ENCODE results near the gene ABCD3. TPM values are rescaled to one million over a fixed set of nuclear protein-coding genes. Genes with fewer than 3 reads are reported as not detected.
"Not testable (repeated sequence)": the region's sequence is repeated elsewhere in the genome, so short reads cannot be mapped to it uniquely, and the experiment has no call there.

The ABCD3 gene
- total and polyA plus RNA-seq, 2 of the 8 experiments (the other 6 are each of a cell fraction or from before 2014, with no cell fraction given) = 6.6 to 29.4 TPM

DNA sequence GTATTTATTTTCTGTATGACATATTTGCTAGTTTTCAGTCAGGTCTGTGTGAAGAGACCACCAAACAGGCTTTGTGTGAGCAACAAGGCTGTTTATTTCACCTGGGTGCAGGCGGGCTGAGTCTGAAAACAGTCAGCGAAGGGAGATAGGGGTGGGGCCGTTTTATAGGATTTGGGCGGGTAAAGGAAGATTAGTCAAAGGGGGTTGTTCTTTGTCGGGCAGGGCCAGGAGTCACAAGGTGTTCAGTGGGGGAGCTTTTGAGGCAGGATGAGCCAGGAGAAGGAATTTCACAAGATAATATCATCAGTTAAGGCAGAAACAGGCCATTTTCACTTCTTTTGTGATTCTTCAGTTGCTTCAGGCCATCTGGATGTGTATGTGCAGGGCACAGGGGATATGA, 148.2 kb downstream of the ABCD3 start:
- not testable (repeated sequence) for FAIRE-seq; H2BK5ac ChIP-seq (ENCODE audit: low read depth, low read length)
- 68% methylated on average over 5 of the region's 5 CpGs; no CpG with 5 or more reads in 1 of the 2 experiments for WGBS, 2 experiments (ENCODE audit: extremely low coverage in 1 of 2, insufficient coverage in 1 of 2, insufficient read length in 1 of 2, insufficient replicate concordance in 2 of 2, low coverage in 1 of 2, low lambda C conversion rate in 2 of 2, missing lambda C conversion rate in 1 of 2)

More for the DNA sequence above, 148.2 kb downstream of the ABCD3 start:
- H3K79me1 ChIP-seq (ENCODE audit: low read depth, low read length); H2BK15ac ChIP-seq (ENCODE audit: low read length); H3K36me3 ChIP-seq (ENCODE audit: control insufficient read depth in 2 of 4, insufficient read depth in 4 of 4, low read length in 3 of 4); H3K9me3 ChIP-seq (ENCODE audit: insufficient read depth in 2 of 2, low read depth in 1 of 2, low read length in 1 of 2); H4K91ac ChIP-seq (replicated peaks; ENCODE audit: insufficient read length, low read length); H3K56ac ChIP-seq (replicated peaks; ENCODE audit: insufficient read length, low read depth, low read length); POLR2A ChIA-PET (ENCODE audit: partially characterized antibody); H2BK20ac ChIP-seq (ENCODE audit: low read length); H2AK5ac ChIP-seq (ENCODE audit: low read depth, low read length); H4K20me1 ChIP-seq (replicated peaks in 1 of 2; ENCODE audit: control insufficient read depth in 1 of 2, insufficient read depth in 2 of 2, low read length in 2 of 2); H4K8ac ChIP-seq (ENCODE audit: extremely low read depth, insufficient read depth, low read length); H2BK120ac ChIP-seq (replicated peaks; ENCODE audit: low read depth, low read length); H2BK12ac ChIP-seq (ENCODE audit: low read depth, low read length); H3K23me2 ChIP-seq (ENCODE audit: low read depth, low read length); H3K9ac ChIP-seq (replicated peaks in 1 of 4; ENCODE audit: extremely low read depth in 1 of 4, low read depth in 3 of 4, low read length in 3 of 4); H3K14ac ChIP-seq (ENCODE audit: insufficient read length); H3K4me2 ChIP-seq (ENCODE audit: insufficient read depth in 1 of 2, low read depth in 2 of 2, low read length in 2 of 2); H3K4me1 ChIP-seq (replicated peaks in 1 of 4; ENCODE audit: control insufficient read depth in 3 of 4, insufficient read depth in 4 of 4, low read length in 3 of 4); H3K4ac ChIP-seq (replicated peaks; ENCODE audit: insufficient read length, low read depth, low read length); H3K18ac ChIP-seq (ENCODE audit: extremely low read depth, low read length); H3K79me2 ChIP-seq (ENCODE audit: control insufficient read depth in 1 of 2, insufficient read depth in 2 of 2, low read length in 2 of 2); DNase-seq (ENCODE audit: low read depth in 1 of 2, low spot score in 2 of 2); H4K5ac ChIP-seq (ENCODE audit: insufficient read length, low read depth, low read length); H2AFZ ChIP-seq (ENCODE audit: low read length); H3K27ac ChIP-seq (ENCODE audit: low read depth, low read length); H3K23ac ChIP-seq (ENCODE audit: insufficient read length); H3K4me3 ChIP-seq (ENCODE audit: extremely low read depth in 1 of 4, insufficient read depth in 2 of 4, low read depth in 3 of 4, low read length in 4 of 4); H3K27me3 ChIP-seq (replicated peaks in 1 of 4; ENCODE audit: control insufficient read depth in 3 of 4, extremely low read depth in 1 of 4, insufficient read depth in 3 of 4, low read length in 3 of 4): not testable (repeated sequence)
- CTCF ChIA-PET (ENCODE audit: partially characterized antibody) = interaction anchor here (1.5 kb wide), 1 partner anchor 9 kb away, joined by 3 read pairs; no protein-coding TSS in a partner anchor
